Measurements from ENCODE around the gene ABCF1.

Gene ABCF1

DNA sequence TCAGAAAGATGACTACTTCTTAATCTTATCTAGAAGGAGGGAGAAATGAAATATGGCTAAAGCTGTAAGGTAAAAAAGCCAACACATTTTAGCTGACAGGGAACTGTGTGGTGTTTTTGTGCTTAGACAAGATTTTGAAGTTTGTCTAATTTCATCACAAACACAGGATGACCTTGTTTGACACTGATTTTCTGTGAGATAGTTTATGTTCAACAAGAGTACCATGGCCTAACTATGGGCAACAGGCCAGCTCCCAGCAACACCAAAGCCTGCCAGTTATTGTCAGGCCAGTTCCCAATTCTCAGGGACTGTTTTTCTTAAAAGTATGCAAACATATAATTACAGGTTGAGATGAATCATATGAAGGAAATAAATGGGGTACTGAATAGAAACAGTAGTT, 5.5 kb upstream of the ABCF1 start:
- ATAC-seq: no peak; the same call in 2 of the 3 replicates

DNA sequence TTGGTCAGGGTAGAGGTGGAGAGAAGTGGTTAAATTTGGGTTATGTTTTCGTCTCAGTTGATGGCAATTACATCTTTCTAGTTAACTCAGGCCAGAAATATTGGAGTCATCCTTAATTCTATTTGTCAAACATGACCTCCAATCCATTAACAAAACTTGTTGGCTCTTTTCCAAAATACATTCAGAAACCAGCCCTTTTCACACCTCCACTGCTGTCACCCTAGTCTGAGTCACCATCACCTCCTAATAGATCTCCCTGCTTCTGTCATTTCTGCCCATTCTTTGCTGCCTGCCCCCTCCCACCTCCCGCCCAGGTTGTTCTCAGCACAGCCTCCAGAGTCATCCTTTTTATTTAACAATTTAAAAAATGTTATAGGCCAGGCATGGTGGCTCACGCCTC, 3.0 kb upstream of the ABCF1 start:
- ATAC-seq: no peak
- no peak for TF ChIP-seq ZNF565 (CRISPR knock-in tag; conservative IDR thresholded peaks at IDR 0.05; ENCODE audit: low read depth)
- TF ChIP-seq, protein P1, sequence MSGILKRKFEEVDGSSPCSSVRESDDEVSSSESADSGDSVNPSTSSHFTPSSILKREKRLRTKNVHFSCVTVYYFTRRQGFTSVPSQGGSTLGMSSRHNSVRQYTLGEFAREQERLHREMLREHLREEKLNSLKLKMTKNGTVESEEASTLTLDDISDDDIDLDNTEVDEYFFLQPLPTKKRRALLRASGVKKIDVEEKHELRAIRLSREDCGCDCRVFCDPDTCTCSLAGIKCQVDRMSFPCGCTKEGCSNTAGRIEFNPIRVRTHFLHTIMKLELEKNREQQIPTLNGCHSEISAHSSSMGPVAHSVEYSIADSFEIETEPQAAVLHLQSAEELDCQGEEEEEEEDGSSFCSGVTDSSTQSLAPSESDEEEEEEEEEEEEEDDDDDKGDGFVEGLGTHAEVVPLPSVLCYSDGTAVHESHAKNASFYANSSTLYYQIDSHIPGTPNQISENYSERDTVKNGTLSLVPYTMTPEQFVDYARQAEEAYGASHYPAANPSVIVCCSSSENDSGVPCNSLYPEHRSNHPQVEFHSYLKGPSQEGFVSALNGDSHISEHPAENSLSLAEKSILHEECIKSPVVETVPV (CRISPR knock-in tag; IDR thresholded peaks at IDR 0.05): no peak
- no peak for TF ChIP-seq PPARA (CRISPR knock-in tag; IDR thresholded peaks at IDR 0.05; ENCODE audit: borderline replicate concordance)
- TF ChIP-seq TOX (CRISPR knock-in tag; IDR thresholded peaks at IDR 0.05; ENCODE audit: borderline replicate concordance): no peak
- TF ChIP-seq GLIS3 (CRISPR knock-in tag; IDR thresholded peaks at IDR 0.05): no peak
- TF ChIP-seq RARB (CRISPR knock-in tag; IDR thresholded peaks at IDR 0.05): no peak
- no peak for TF ChIP-seq ISL1 (CRISPR knock-in tag; IDR thresholded peaks at IDR 0.05)
- TF ChIP-seq ZFP30 (CRISPR knock-in tag; IDR thresholded peaks at IDR 0.05): no peak
- no peak for TF ChIP-seq ZNF8 (CRISPR knock-in tag; IDR thresholded peaks at IDR 0.05)
- TF ChIP-seq SNAI2 (CRISPR knock-in tag; IDR thresholded peaks at IDR 0.05): no peak
- no peak for TF ChIP-seq ESRRG (CRISPR knock-in tag; IDR thresholded peaks at IDR 0.05)
- TF ChIP-seq ZNF70 (CRISPR knock-in tag; IDR thresholded peaks at IDR 0.05): no peak
- TF ChIP-seq TCF4 (CRISPR knock-in tag; IDR thresholded peaks at IDR 0.05; ENCODE audit: borderline replicate concordance): no peak
- TF ChIP-seq CSDC2 (CRISPR knock-in tag; IDR thresholded peaks at IDR 0.05): no peak
- TF ChIP-seq, protein P2, sequence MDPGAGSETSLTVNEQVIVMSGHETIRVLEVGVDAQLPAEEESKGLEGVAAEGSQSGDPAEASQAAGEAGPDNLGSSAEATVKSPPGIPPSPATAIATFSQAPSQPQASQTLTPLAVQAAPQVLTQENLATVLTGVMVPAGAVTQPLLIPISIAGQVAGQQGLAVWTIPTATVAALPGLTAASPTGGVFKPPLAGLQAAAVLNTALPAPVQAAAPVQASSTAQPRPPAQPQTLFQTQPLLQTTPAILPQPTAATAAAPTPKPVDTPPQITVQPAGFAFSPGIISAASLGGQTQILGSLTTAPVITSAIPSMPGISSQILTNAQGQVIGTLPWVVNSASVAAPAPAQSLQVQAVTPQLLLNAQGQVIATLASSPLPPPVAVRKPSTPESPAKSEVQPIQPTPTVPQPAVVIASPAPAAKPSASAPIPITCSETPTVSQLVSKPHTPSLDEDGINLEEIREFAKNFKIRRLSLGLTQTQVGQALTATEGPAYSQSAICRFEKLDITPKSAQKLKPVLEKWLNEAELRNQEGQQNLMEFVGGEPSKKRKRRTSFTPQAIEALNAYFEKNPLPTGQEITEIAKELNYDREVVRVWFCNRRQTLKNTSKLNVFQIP (CRISPR knock-in tag; IDR thresholded peaks at IDR 0.05; ENCODE audit: borderline replicate concordance, low read depth): no peak
- TF ChIP-seq, protein P3, sequence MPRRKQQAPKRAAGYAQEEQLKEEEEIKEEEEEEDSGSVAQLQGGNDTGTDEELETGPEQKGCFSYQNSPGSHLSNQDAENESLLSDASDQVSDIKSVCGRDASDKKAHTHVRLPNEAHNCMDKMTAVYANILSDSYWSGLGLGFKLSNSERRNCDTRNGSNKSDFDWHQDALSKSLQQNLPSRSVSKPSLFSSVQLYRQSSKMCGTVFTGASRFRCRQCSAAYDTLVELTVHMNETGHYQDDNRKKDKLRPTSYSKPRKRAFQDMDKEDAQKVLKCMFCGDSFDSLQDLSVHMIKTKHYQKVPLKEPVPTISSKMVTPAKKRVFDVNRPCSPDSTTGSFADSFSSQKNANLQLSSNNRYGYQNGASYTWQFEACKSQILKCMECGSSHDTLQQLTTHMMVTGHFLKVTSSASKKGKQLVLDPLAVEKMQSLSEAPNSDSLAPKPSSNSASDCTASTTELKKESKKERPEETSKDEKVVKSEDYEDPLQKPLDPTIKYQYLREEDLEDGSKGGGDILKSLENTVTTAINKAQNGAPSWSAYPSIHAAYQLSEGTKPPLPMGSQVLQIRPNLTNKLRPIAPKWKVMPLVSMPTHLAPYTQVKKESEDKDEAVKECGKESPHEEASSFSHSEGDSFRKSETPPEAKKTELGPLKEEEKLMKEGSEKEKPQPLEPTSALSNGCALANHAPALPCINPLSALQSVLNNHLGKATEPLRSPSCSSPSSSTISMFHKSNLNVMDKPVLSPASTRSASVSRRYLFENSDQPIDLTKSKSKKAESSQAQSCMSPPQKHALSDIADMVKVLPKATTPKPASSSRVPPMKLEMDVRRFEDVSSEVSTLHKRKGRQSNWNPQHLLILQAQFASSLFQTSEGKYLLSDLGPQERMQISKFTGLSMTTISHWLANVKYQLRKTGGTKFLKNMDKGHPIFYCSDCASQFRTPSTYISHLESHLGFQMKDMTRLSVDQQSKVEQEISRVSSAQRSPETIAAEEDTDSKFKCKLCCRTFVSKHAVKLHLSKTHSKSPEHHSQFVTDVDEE (CRISPR knock-in tag; IDR thresholded peaks at IDR 0.05): no peak

More for the DNA sequence above, 5.5 kb upstream of the ABCF1 start:
- TF ChIP-seq PPARA (CRISPR knock-in tag; IDR thresholded peaks at IDR 0.05; ENCODE audit: borderline replicate concordance) (no peak), CSDC2 (CRISPR knock-in tag; IDR thresholded peaks at IDR 0.05) (no peak), OSR1 (CRISPR knock-in tag; IDR thresholded peaks at IDR 0.05) (no peak), ZNF565 (CRISPR knock-in tag; conservative IDR thresholded peaks at IDR 0.05; ENCODE audit: low read depth) (no peak)

DNA sequence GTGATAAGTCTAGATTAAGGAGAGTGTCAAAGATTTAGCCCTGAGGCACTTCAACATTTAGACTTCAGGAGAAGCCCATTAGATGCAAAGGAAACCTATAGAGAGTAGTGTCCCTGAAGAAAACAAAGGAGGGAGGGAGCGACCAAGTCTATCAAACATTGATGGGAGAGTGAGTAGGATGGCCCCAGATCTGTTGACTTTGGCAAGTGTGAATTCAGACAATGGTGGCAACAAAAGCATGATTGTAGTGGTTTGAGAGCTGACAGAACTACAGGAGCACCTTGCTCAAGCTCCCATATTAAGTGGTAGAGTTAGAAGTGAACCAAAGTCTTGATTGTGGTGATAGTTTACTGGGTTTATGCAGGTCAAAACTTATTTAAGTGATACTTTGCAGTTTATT, 979 bp upstream of the ABCF1 start:
- no peak for ATAC-seq
- TF ChIP-seq TCF4 (CRISPR knock-in tag; IDR thresholded peaks at IDR 0.05; ENCODE audit: borderline replicate concordance) (no peak), ZNF8 (CRISPR knock-in tag; IDR thresholded peaks at IDR 0.05) (no peak), ISL1 (CRISPR knock-in tag; IDR thresholded peaks at IDR 0.05) (no peak), ZFP3 (CRISPR knock-in tag; IDR thresholded peaks at IDR 0.05) (no peak), ZFP30 (CRISPR knock-in tag; IDR thresholded peaks at IDR 0.05) (no peak), CSDC2 (CRISPR knock-in tag; IDR thresholded peaks at IDR 0.05) (no peak)
- TF ChIP-seq, protein P4, sequence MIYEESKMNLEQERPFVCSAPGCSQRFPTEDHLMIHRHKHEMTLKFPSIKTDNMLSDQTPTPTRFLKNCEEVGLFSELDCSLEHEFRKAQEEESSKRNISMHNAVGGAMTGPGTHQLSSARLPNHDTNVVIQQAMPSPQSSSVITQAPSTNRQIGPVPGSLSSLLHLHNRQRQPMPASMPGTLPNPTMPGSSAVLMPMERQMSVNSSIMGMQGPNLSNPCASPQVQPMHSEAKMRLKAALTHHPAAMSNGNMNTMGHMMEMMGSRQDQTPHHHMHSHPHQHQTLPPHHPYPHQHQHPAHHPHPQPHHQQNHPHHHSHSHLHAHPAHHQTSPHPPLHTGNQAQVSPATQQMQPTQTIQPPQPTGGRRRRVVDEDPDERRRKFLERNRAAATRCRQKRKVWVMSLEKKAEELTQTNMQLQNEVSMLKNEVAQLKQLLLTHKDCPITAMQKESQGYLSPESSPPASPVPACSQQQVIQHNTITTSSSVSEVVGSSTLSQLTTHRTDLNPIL (CRISPR knock-in tag; IDR thresholded peaks at IDR 0.05; ENCODE audit: low read depth): no peak
- TF ChIP-seq, protein P1 (CRISPR knock-in tag; IDR thresholded peaks at IDR 0.05): no peak

DNA sequence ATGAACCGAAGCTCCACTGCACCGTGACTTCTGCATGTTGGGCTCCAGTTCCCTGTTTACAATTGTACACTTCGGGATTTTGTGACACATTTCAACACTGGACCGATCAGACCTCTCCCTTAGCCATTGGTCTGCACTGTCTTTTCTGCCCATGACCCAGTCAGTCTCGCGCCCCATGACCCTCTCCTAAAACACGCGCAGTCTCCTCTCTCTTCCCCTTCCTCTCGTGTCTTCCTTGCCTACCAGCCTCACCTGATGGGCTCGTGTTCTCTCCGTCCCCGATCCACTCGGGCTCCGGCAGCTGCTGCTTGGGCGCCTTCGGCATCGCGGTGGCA, 535 bp upstream of the ABCF1 start:
- peak; percentile 18 for ATAC-seq
- no peak for TF ChIP-seq ESRRG (CRISPR knock-in tag; IDR thresholded peaks at IDR 0.05)
- no peak for TF ChIP-seq SNAI2 (CRISPR knock-in tag; IDR thresholded peaks at IDR 0.05)
- TF ChIP-seq OSR1 (CRISPR knock-in tag; IDR thresholded peaks at IDR 0.05): no peak
- TF ChIP-seq ZFP3 (CRISPR knock-in tag; IDR thresholded peaks at IDR 0.05): no peak
- no peak for TF ChIP-seq ARNTL (CRISPR knock-in tag; IDR thresholded peaks at IDR 0.05; ENCODE audit: borderline replicate concordance, low read depth)
- no peak for TF ChIP-seq PPARA (CRISPR knock-in tag; IDR thresholded peaks at IDR 0.05; ENCODE audit: borderline replicate concordance)
- TF ChIP-seq, protein P4 (CRISPR knock-in tag; IDR thresholded peaks at IDR 0.05; ENCODE audit: low read depth): no peak
- TF ChIP-seq TOX (CRISPR knock-in tag; IDR thresholded peaks at IDR 0.05; ENCODE audit: borderline replicate concordance): no peak
- no peak for TF ChIP-seq GLIS3 (CRISPR knock-in tag; IDR thresholded peaks at IDR 0.05)
- no peak for TF ChIP-seq RARB (CRISPR knock-in tag; IDR thresholded peaks at IDR 0.05)
- no peak for TF ChIP-seq ZNF70 (CRISPR knock-in tag; IDR thresholded peaks at IDR 0.05)
- TF ChIP-seq, protein P3 (CRISPR knock-in tag; IDR thresholded peaks at IDR 0.05): no peak
- no peak for TF ChIP-seq TCF4 (CRISPR knock-in tag; IDR thresholded peaks at IDR 0.05; ENCODE audit: borderline replicate concordance)
- no peak for TF ChIP-seq BACH2 (CRISPR knock-in tag; IDR thresholded peaks at IDR 0.05; ENCODE audit: borderline replicate concordance)
